OCI-M2 (cell line): ENCODE measurements around the gene LRRN4CL.
A peak's percentile ranks its signal among the peaks of the same experiment; 100 is the strongest.
"Not testable (repeated sequence)": the region's sequence is repeated elsewhere in the genome, so short reads cannot be mapped to it uniquely, and the experiment has no call there.

ENCODE experiments used
- DNase-seq: peaks from one replicate; lab custom pipeline; 2025; ENCODE audit not compliant: unreplicated experiment; lab: John Stamatoyannopoulos, UW

The LRRN4CL gene

GRCh38 chr11:62689421-62690183 lies at the start of gene LRRN4CL:
Gene LRRN4CL (minus strand): TSS chr11:62689530. CDS start chr11:62688508, 1,022 bp downstream.
- no peak for DNase-seq

GRCh38 chr11:62737196-62737595 lies 47.9 kb upstream of the LRRN4CL start:
- DNase-seq = no peak

DNA sequence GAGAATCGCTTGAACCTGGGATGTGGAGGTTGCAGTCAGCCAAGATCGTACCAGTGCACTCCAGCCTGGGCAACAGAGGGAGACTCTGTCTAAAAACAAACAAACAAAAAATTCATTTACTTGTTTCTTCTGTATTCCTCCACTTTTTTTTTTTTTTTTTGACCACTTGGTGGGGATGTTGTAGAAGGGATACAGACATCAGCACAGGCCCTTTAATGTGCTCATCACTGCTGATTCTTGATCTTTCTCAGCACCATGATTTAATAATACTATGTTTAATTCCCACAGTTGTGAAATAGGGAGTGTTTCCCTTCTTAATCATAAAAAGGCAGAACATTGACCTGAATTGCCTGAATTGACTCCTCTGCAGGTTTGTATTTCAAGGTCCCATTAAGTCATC lies 43.5 kb upstream of the LRRN4CL start:
- no peak for DNase-seq

- DNase-seq = not testable (repeated sequence)
These were observed 40.7 kb upstream of the LRRN4CL start for GRCh38 chr11:62730076-62730475.

GRCh38 chr11:62728171-62728988 lies 39.0 kb upstream of the LRRN4CL start, which contains the start of gene TTC9C:
Gene TTC9C (plus strand): TSS chr11:62728486. CDS start chr11:62728849, 363 bp downstream.
- no peak for DNase-seq

GRCh38 chr11:62727872-62728170 lies 38.5 kb upstream of the LRRN4CL start:
- peak; percentile 73 for DNase-seq

DNA sequence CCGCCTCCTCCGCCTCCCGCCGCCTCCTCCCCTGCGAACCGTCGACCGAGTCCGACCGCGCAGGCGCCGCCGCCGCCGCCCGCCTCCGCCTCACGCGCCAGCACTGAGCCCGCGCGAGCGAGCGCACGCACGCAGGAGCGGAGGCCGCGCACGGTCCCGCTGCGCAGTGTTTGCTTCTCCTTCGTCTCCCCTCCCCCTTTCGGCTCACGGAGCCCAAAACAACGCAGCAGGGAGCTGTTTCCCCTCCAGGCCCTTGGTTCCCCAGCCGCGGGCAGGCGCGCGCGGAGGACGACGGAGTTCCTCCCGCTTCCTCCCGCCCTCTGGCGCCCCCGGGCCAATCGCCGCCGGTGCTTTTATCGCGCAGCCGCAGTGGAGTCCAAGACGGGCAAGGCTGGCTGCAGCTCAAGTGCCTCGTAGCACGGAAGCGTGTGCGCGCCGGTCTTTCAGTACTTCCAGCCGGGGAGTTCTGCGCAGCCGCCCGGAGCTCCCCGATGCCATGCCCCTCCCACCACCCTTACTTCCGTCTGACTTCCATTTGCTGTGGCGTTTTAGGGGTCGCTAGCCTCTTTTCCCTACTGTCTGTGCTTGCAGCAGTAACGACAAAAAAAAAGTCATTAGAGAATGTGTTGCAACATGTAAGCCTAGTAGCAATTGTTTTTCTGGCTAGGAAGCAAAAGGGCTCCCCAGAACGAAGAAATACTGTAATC lies 38.0 kb upstream of the LRRN4CL start, which contains the start of gene HNRNPUL2:
Gene HNRNPUL2, minus strand, starts transcription at position 293 of the 707 bp plus-strand sequence. CDS start 301 bp downstream, outside the sequence.
- peak; percentile 81 for DNase-seq

DNA sequence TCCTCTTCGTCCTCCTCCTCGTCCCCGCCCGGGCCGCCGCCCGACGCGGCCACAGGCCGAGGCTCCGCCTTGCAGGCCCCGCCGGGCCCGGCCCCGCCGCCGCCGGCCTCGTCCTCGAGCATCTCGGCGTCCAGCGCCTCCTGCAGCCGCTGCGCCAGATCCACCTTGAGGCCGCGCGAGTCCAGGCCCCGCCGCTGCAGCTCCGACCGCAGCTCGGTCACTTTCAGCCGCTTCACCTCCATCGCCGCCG lies 37.5 kb upstream of the LRRN4CL start:
- DNase-seq = no peak

- DNase-seq = no peak
These were observed 37.0 kb upstream of the LRRN4CL start for GRCh38 chr11:62726156-62726914.

DNA sequence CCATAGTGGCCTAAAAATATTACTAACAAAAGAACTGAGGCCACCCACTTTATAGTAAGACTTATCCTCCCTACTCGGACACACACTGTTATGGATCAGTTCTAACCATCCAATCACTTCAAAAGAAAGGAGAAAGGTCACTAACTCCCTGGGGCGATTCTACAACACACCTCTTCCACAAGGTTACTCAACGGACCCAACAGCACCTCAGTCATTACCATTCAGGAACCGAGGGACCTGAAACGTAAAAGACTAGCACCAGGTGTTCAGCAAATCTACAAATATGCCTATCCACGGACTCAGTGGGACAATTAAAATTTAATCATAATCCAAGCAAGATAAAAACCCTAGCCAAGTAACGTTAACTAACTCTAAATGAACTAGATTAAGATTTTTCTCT lies 36.3 kb upstream of the LRRN4CL start:
- no peak for DNase-seq

GRCh38 chr11:62724171-62724570 lies 34.8 kb upstream of the LRRN4CL start:
- no peak for DNase-seq

GRCh38 chr11:62721994-62722393 lies 32.7 kb upstream of the LRRN4CL start:
- DNase-seq = no peak

GRCh38 chr11:62719302-62719978 lies 30.1 kb upstream of the LRRN4CL start:
- no peak for DNase-seq

- DNase-seq = no peak
These were observed 27.5 kb upstream of the LRRN4CL start for GRCh38 chr11:62716816-62717215.

DNA sequence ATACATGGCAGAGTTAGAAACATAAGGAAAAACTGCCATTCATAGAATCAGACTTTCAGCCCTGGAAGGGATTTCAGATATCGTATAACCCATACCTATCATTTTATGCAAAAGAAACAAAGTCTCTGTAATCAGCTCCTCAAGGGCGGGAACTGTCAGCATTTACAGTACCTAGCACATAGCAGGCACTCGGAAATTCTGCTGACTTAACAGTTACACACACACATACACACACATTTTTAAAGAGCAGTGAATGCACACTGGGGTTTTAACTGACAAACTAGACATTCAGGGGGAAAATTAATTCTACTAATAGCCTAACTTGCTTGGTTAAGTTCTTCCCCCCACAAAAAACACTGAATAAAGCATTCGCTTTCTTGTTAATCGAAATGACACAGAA lies 26.9 kb upstream of the LRRN4CL start:
- DNase-seq = no peak

DNA sequence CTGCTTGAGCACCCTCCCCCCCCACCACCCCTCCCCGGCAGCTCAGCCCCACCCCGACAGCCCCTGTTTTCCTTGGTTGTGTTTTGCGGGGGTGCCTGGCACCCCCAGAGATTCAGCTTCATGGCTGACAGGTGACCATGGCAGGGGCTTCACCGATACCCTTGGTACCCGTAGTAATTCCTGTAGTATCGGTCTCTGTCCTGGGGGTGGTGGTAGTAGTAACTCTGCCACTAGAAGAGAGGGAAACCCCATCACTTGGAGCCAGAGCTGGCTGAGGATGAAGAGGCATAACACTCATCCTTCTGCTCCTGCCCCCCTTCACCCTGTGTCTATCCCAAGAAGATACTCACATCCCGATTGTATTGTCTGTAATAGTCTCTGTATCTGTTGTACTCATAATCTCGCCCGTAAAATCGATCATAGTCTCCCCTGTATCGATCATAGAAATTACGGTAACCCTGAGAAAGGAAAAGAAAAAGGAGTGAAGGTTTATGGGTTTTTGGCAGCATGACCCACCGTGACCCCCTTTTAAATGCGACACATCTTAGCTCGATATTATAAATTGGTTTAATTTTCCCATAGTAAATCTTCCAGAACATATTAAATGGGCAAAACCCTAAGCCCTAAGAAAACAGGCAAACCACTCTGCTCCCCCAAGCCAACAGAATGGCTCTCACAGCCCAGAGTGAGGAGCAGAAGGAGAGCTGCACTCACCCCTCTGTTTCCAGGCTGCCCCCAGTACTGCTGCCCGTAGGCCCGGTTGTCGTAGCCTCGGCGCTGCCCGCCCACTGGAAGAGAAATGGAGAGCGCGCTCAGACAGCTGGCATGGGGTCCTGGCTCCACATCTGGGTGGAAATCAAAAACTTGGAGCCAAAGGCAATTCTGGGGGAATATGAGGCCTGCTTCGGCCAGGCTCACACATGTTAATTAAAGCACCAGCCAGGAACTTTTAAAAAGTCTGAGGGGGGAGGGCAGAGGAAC lies 26.1 kb upstream of the LRRN4CL start:
- no peak for DNase-seq

- no peak for DNase-seq
These were observed 24.0 kb upstream of the LRRN4CL start for GRCh38 chr11:62713343-62713742.

GRCh38 chr11:62712861-62713260 lies 23.5 kb upstream of the LRRN4CL start:
- DNase-seq = no peak

DNA sequence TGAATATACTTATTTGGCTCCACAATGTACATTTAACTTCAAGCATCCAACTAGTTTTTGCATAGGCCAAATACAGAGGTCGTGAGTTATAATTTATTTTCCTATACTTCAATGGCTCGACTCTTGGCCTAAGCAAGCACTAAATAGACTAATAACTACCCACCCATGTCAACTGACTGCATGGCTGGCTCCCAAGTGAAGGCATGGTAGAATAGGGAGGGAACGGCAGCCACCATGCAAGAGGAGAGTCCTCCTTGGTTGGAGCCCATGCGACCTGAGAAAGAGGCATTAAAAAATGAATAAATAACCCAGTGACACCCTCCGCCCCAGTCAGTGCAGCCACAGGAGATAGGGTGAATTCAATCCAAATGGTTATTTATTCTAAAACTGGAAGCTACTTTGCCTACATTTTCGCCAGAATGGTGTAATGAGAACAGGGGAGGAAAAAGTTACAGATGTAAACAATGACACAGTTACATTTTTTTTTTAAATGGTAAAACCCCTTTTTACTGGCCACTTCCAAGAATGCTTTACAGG lies 23.0 kb upstream of the LRRN4CL start:
- DNase-seq = no peak
